MM.1S (cell line): ENCODE results near the gene ZNF516.

Experiments
- DNase-seq: peaks from one replicate; pipeline ENCODE4 v3.0.0-alpha.2; 2015
- H2AFZ ChIP-seq: fragments of 300-600 bp; sonication (generic); 2 replicates; pipeline ENCODE4 v1.6.0; 2016; ENCODE audit warnings: antibody characterized with exemption, low read length
- H3F3A ChIP-seq: fragments of 300-600 bp; sonication (generic); 2 replicates; pipeline ENCODE4 v1.6.1; 2016; ENCODE audit warnings: mild to moderate bottlenecking, antibody characterized with exemption, low read length, moderate library complexity, mixed read lengths; ENCODE audit not compliant: insufficient read depth
- H3K27ac ChIP-seq: fragments of 300-600 bp; sonication (generic); 2 replicates; pipeline ENCODE4 v1.5.1; 2016; ENCODE audit warnings: mild to moderate bottlenecking, low read length
- H3K27me3 ChIP-seq: fragments of 300-600 bp; sonication (generic); replicated peaks from 2 replicates; pipeline ENCODE4 v1.6.0; 2016; ENCODE audit warnings: low read length; ENCODE audit not compliant: insufficient read depth
- H3K36me3 ChIP-seq: fragments of 300-600 bp; sonication (generic); replicated peaks from 2 replicates; pipeline ENCODE4 v1.6.1; 2016; ENCODE audit warnings: mild to moderate bottlenecking, low read length, mixed read lengths; ENCODE audit not compliant: insufficient read depth
- H3K4me1 ChIP-seq: fragments of 300-600 bp; sonication (generic); 2 replicates; pipeline ENCODE4 v1.6.1; 2016; ENCODE audit warnings: low read length, mixed read lengths
- H3K4me2 ChIP-seq: fragments of 300-600 bp; sonication (generic); 2 replicates; pipeline ENCODE4 v1.6.0; 2016; ENCODE audit warnings: low read depth, low read length
- H3K4me3 ChIP-seq: fragments of 300-600 bp; sonication (generic); 2 replicates; pipeline ENCODE4 v1.5.1; 2016; ENCODE audit warnings: low read length, mixed read lengths
- H3K79me2 ChIP-seq: fragments of 300-600 bp; sonication (generic); 2 replicates; pipeline ENCODE4 v1.6.1; 2016; ENCODE audit warnings: mixed run types, low read length, mixed read lengths
- H3K9ac ChIP-seq: fragments of 300-600 bp; sonication (generic); 2 replicates; pipeline ENCODE4 v1.6.1; 2016; ENCODE audit warnings: low read length, mixed read lengths
- H3K9me2 ChIP-seq: fragments of 300-600 bp; sonication (generic); replicated peaks from 2 replicates; pipeline ENCODE4 v1.6.1; 2016; ENCODE audit warnings: mild to moderate bottlenecking, low read length, mixed read lengths; ENCODE audit not compliant: insufficient read depth
- H3K9me3 ChIP-seq: fragments of 300-600 bp; sonication (generic); replicated peaks from 2 replicates; pipeline ENCODE4 v1.6.1; 2016; ENCODE audit warnings: mild to moderate bottlenecking, low read length, mixed read lengths; ENCODE audit not compliant: insufficient read depth
- H4K20me1 ChIP-seq: fragments of 300-600 bp; sonication (generic); 2 replicates; pipeline ENCODE4 v1.6.1; 2016; ENCODE audit warnings: mild to moderate bottlenecking, low read length, moderate library complexity, mixed read lengths; ENCODE audit not compliant: insufficient read depth
- EZH2 ChIP-seq: fragments of 300-600 bp; sonication (generic); optimal IDR thresholded peaks from 2 replicates; pipeline ENCODE3; 2017; ENCODE audit warnings: low read depth, mild to moderate bottlenecking, antibody characterized with exemption, low read length, mixed read lengths
- EZH2phosphoT487 ChIP-seq: fragments of 300-600 bp; sonication (generic); IDR thresholded peaks from 2 replicates; pipeline ENCODE4 v1.6.1; 2018; ENCODE audit warnings: antibody characterized with exemption, low read length
- TF ChIP-seq, protein P1 (sequence below): fragments of 300-600 bp; sonication (generic); IDR thresholded peaks from 2 replicates; pipeline ENCODE4 v1.5.1; 2016; ENCODE audit warnings: antibody characterized with exemption, low read length, mixed read lengths

Gene ZNF516

DNA sequence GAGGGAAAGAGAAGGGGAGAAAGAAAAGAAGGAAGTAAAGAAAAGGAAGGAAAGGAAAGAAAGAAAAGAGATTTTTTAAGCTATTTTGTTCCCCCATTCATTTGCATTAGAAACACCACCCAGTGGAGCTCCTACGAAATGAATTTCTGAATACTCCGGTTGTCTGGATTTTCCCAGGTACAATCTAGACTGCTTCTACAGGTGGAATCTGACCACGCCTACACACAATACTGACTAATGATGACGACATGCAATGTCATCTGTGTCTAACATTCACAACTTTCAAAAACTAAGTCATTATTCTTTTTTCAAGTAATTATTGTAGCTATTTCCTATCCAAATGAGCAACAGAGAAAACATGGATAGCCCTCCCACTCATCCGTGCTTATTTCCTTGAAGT is 121.7 kb downstream of the ZNF516 start:
- Histone ChIP-seq H3K9ac (no peak overlapping the region), H3K4me2 (no peak overlapping the region), H3K36me3 (no peaks in the 10 kb centered on the region), H3K27me3 (no peaks in the 10 kb centered on the region), H3K79me2 (no peaks in the 10 kb centered on the region), H3K9me3 (no peaks in the 10 kb centered on the region), H3K9me2 (no peaks in the 10 kb centered on the region), H3F3A (peaks cover 5% of the 10 kb centered on the region), H2AFZ (no peak overlapping the region), H4K20me1 (no peaks in the 10 kb centered on the region), H3K4me3 (no peak overlapping the region), H3K4me1 (peaks cover 17% of the 10 kb centered on the region), H3K27ac (no peak overlapping the region)
- no peak for DNase-seq
- TF ChIP-seq EZH2phosphoT487, result no peak
- TF ChIP-seq EZH2, result no peak
- TF ChIP-seq, protein P1, sequence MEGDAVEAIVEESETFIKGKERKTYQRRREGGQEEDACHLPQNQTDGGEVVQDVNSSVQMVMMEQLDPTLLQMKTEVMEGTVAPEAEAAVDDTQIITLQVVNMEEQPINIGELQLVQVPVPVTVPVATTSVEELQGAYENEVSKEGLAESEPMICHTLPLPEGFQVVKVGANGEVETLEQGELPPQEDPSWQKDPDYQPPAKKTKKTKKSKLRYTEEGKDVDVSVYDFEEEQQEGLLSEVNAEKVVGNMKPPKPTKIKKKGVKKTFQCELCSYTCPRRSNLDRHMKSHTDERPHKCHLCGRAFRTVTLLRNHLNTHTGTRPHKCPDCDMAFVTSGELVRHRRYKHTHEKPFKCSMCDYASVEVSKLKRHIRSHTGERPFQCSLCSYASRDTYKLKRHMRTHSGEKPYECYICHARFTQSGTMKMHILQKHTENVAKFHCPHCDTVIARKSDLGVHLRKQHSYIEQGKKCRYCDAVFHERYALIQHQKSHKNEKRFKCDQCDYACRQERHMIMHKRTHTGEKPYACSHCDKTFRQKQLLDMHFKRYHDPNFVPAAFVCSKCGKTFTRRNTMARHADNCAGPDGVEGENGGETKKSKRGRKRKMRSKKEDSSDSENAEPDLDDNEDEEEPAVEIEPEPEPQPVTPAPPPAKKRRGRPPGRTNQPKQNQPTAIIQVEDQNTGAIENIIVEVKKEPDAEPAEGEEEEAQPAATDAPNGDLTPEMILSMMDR, result no peak

DNA sequence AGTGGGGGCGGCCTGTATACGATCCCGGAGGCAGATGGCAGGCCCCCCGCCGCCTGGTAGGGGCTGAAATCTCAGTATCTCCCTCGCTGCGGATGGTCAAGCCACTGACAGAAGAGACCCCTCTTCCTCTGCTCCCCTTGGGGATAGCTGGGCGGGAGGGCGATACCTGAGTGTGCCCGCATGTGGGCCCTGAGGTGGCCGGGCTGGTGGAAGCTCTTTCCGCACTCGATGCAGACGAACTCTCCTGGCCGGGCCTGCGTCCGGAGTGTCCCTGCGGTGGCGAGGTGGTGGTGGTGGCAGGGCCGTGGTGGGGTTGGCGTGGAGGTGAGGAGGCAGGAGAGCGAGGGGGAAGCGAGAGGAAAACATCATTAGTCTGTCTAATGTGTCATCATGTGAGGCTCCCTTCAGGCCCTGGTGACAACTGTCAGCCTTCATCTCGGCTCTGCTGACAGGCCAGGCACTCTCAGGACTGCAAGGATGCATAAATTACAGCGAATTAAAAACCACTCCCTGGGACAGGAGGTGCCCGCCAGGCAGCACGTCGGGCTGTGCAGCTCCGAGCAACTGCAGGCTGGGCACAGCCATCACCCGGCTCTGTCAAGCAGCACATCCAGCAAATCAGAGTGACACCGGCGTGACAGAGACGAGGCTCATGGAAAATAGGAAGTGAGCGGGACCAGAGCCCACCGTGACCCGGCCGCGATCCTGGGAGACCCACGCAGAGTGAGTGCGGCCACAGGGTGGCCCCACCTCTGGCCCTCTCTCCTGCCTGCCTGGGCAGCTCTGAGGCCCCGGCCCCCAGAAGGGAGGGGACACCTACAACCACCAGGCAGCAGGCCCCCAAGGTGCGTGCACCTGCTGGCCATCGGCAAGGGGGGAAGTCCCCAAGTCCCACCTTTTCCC is 123.5 kb downstream of the ZNF516 start:
- H3K36me3 ChIP-seq, result no peaks in the 10 kb centered on the region
- H3K4me3 ChIP-seq, result no peak overlapping the region
- no peaks in the 10 kb centered on the region for H3K9me2 ChIP-seq
- TF ChIP-seq EZH2 (no peak), EZH2phosphoT487 (no peak)
- TF ChIP-seq, protein P1, result no peak
- H3K27me3 ChIP-seq, result no peaks in the 10 kb centered on the region
- H3K4me1 ChIP-seq, result peaks cover 11% of the 10 kb centered on the region
- H3K79me2 ChIP-seq, result no peaks in the 10 kb centered on the region
- H3F3A ChIP-seq, result peaks cover 5% of the 10 kb centered on the region
- H3K9me3 ChIP-seq, result no peaks in the 10 kb centered on the region
- H3K27ac ChIP-seq, result no peak overlapping the region
- no peak overlapping the region for H2AFZ ChIP-seq
- no peak overlapping the region for H3K9ac ChIP-seq
- no peaks in the 10 kb centered on the region for H4K20me1 ChIP-seq
- H3K4me2 ChIP-seq, result no peak overlapping the region
- no peak for DNase-seq

DNA sequence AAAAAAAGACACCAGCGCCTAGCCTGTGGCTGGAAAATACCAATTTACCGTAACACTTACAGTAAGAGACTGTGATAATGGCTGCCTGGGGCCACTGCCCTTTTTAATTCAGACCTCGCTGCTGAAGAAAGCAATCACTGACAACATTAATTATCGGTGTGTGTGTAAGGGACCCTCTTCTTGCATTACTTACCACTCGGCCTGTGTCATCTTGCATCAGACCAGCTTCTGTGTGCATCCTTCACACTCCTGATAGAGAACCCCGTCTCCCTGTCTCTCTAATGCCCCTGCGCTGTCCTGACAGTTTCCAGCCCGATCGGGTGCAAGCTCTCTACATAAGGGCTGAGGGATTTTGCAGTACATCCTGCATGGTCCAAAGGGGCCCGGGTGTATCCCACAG is 124.4 kb downstream of the ZNF516 start:
- Histone ChIP-seq H3K4me3 (no peak overlapping the region), H3K79me2 (no peaks in the 10 kb centered on the region), H3K4me2 (no peak overlapping the region)

More for the DNA sequence above, 124.4 kb downstream of the ZNF516 start:
- Histone ChIP-seq H2AFZ (no peak overlapping the region), H3K27me3 (no peaks in the 10 kb centered on the region), H3K9me2 (no peaks in the 10 kb centered on the region), H3K36me3 (no peaks in the 10 kb centered on the region), H3K4me1 (peaks cover 4% of the 10 kb centered on the region), H3F3A (no peaks in the 10 kb centered on the region), H3K9ac (no peak overlapping the region), H4K20me1 (no peaks in the 10 kb centered on the region), H3K27ac (no peak overlapping the region), H3K9me3 (no peaks in the 10 kb centered on the region)
- DNase-seq, result no peak
- no peak for TF ChIP-seq EZH2
- TF ChIP-seq, protein P1, result no peak
- TF ChIP-seq EZH2phosphoT487, result no peak
